ENCODE results near the gene ZNF678.
"Not testable (repeated sequence)": the region's sequence is repeated elsewhere in the genome, so short reads cannot be mapped to it uniquely, and the experiment has no call there.

The ZNF678 gene

GRCh38 chr1:227543283-227544066, 19.9 kb upstream of the ZNF678 start:
- no peak for DNase-seq (ENCODE audit: insufficient read length)
- FAIRE-seq, result no peak
- TF ChIP-seq POLR2AphosphoS5 (IDR thresholded peaks at IDR 0.05; ENCODE audit: low read depth, low read length) (no peak), TAF1 (IDR thresholded peaks at IDR 0.05; ENCODE audit: borderline replicate concordance, low read depth, low read length) (no peak)

- no peak for TF ChIP-seq POLR2AphosphoS5 (IDR thresholded peaks at IDR 0.05; ENCODE audit: low read depth, low read length)
- TF ChIP-seq POLR2A (IDR thresholded peaks at IDR 0.05; ENCODE audit: low read depth, low read length), result no peak
- TF ChIP-seq TAF1 (IDR thresholded peaks at IDR 0.05; ENCODE audit: borderline replicate concordance, low read depth, low read length), result no peak
- no peak for FAIRE-seq
- DNase-seq (ENCODE audit: insufficient read length), result no peak
Observed at GRCh38 chr1:227544067-227545050, 19.0 kb upstream of the ZNF678 start.

GRCh38 chr1:227545361-227545760, 18.0 kb upstream of the ZNF678 start:
- no peak for TF ChIP-seq TAF1 (IDR thresholded peaks at IDR 0.05; ENCODE audit: borderline replicate concordance, low read depth, low read length)
- TF ChIP-seq POLR2A (IDR thresholded peaks at IDR 0.05; ENCODE audit: low read depth, low read length), result no peak
- TF ChIP-seq POLR2AphosphoS5 (IDR thresholded peaks at IDR 0.05; ENCODE audit: low read depth, low read length), result no peak
- no peak for FAIRE-seq

GRCh38 chr1:227546059-227546458, 17.3 kb upstream of the ZNF678 start:
- DNase-seq (ENCODE audit: insufficient read length), result no peak
- TF ChIP-seq POLR2A (IDR thresholded peaks at IDR 0.05; ENCODE audit: low read depth, low read length) (no peak), TAF1 (IDR thresholded peaks at IDR 0.05; ENCODE audit: borderline replicate concordance, low read depth, low read length) (no peak), POLR2AphosphoS5 (IDR thresholded peaks at IDR 0.05; ENCODE audit: low read depth, low read length) (no peak)
- FAIRE-seq, result no peak

More at GRCh38 chr1:227545361-227545760, 18.0 kb upstream of the ZNF678 start:
- DNase-seq (ENCODE audit: insufficient read length), result no peak

GRCh38 chr1:227546598-227547309, 16.6 kb upstream of the ZNF678 start:
- DNase-seq (ENCODE audit: insufficient read length), result no peak
- TF ChIP-seq POLR2AphosphoS5 (IDR thresholded peaks at IDR 0.05; ENCODE audit: low read depth, low read length), result no peak
- no peak for TF ChIP-seq TAF1 (IDR thresholded peaks at IDR 0.05; ENCODE audit: borderline replicate concordance, low read depth, low read length)
- TF ChIP-seq POLR2A (IDR thresholded peaks at IDR 0.05; ENCODE audit: low read depth, low read length), result no peak
- no peak for FAIRE-seq

GRCh38 chr1:227547310-227548118, 15.8 kb upstream of the ZNF678 start:
- no peak for TF ChIP-seq POLR2A (IDR thresholded peaks at IDR 0.05; ENCODE audit: low read depth, low read length)
- no peak for TF ChIP-seq TAF1 (IDR thresholded peaks at IDR 0.05; ENCODE audit: borderline replicate concordance, low read depth, low read length)
- no peak for TF ChIP-seq POLR2AphosphoS5 (IDR thresholded peaks at IDR 0.05; ENCODE audit: low read depth, low read length)
- FAIRE-seq, result no peak
- no peak for DNase-seq (ENCODE audit: insufficient read length)

- TF ChIP-seq POLR2AphosphoS5 (IDR thresholded peaks at IDR 0.05; ENCODE audit: low read depth, low read length) (no peak), POLR2A (IDR thresholded peaks at IDR 0.05; ENCODE audit: low read depth, low read length) (no peak), TAF1 (IDR thresholded peaks at IDR 0.05; ENCODE audit: borderline replicate concordance, low read depth, low read length) (no peak)
- no peak for FAIRE-seq
- DNase-seq (ENCODE audit: insufficient read length), result no peak
Observed at GRCh38 chr1:227548119-227548397, 15.3 kb upstream of the ZNF678 start.

GRCh38 chr1:227548448-227548847, 14.9 kb upstream of the ZNF678 start:
- no peak for TF ChIP-seq POLR2AphosphoS5 (IDR thresholded peaks at IDR 0.05; ENCODE audit: low read depth, low read length)
- no peak for TF ChIP-seq TAF1 (IDR thresholded peaks at IDR 0.05; ENCODE audit: borderline replicate concordance, low read depth, low read length)
- TF ChIP-seq POLR2A (IDR thresholded peaks at IDR 0.05; ENCODE audit: low read depth, low read length), result no peak
- DNase-seq (ENCODE audit: insufficient read length), result no peak

GRCh38 chr1:227549892-227550291, 13.5 kb upstream of the ZNF678 start:
- FAIRE-seq (no peak), DNase-seq (ENCODE audit: insufficient read length) (no peak)
- no peak for TF ChIP-seq POLR2A (IDR thresholded peaks at IDR 0.05; ENCODE audit: low read depth, low read length)
- TF ChIP-seq TAF1 (IDR thresholded peaks at IDR 0.05; ENCODE audit: borderline replicate concordance, low read depth, low read length), result no peak
- no peak for TF ChIP-seq POLR2AphosphoS5 (IDR thresholded peaks at IDR 0.05; ENCODE audit: low read depth, low read length)

More at GRCh38 chr1:227548448-227548847, 14.9 kb upstream of the ZNF678 start:
- FAIRE-seq, result no peak

- FAIRE-seq; DNase-seq (ENCODE audit: insufficient read length): not testable (repeated sequence)
Observed at GRCh38 chr1:227551881-227552280, 11.5 kb upstream of the ZNF678 start.

GRCh38 chr1:227556288-227556687, 7.1 kb upstream of the ZNF678 start:
- TF ChIP-seq POLR2AphosphoS5 (IDR thresholded peaks at IDR 0.05; ENCODE audit: low read depth, low read length), result no peak
- no peak for TF ChIP-seq TAF1 (IDR thresholded peaks at IDR 0.05; ENCODE audit: borderline replicate concordance, low read depth, low read length)
- no peak for TF ChIP-seq POLR2A (IDR thresholded peaks at IDR 0.05; ENCODE audit: low read depth, low read length)
- FAIRE-seq, result no peak
- no peak for DNase-seq (ENCODE audit: insufficient read length)
